ENCODE results near the gene CHPF. TPM values are rescaled to one million over a fixed set of nuclear protein-coding genes. Genes with fewer than 3 reads are reported as not detected.

CHPF gene
- total and polyA plus RNA-seq, 10 of the 15 experiments (the other 5 are each of a cell fraction or from before 2014, with no cell fraction given), result 0.09 to 17.4 (median 8.3) TPM; not detected in 1

- Histone ChIP-seq H3K4me1 (ENCODE audit: control insufficient read depth, insufficient read depth, low read length) (no peaks in the 10 kb centered on the region; the same call in 1 of the 2 replicates), H3K79me2 (ENCODE audit: control insufficient read depth, insufficient read depth, low read length) (no peaks in the 10 kb centered on the region), H3K9me3 (replicated peaks; ENCODE audit: control insufficient read depth, insufficient read depth, low read length) (no peaks in the 10 kb centered on the region; the same call in 2 of the 3 replicates), H3K4me2 (ENCODE audit: control insufficient read depth, insufficient read depth) (peak overlapping the region; percentile 77), H3K4me3 (peak overlapping the region; percentile 57; the same call in 1 of the 2 replicates), H4K20me1 (ENCODE audit: control insufficient read depth, insufficient read depth) (no peaks in the 10 kb centered on the region), H3K27ac (ENCODE audit: control insufficient read depth, insufficient read depth) (no peak overlapping the region), H2AFZ (ENCODE audit: control insufficient read depth, low read depth, low read length) (peak overlapping the region; percentile 75), H3K27me3 (replicated peaks in 1 of 2; ENCODE audit: control insufficient read depth in 2 of 2, insufficient read depth in 2 of 2, low read length in 1 of 2) (peaks cover 3 to 8% of the 10 kb centered on the region in 2 experiments), H3K36me3 (ENCODE audit: control insufficient read depth in 2 of 2, insufficient read depth in 2 of 2, low read length in 1 of 2) (no peaks in the 10 kb centered on the region), H3K9ac (ENCODE audit: control insufficient read depth, insufficient read depth, low read length) (no peak overlapping the region)
- peak; percentile 94 for ATAC-seq
- ChIA-PET CTCF (interaction anchor here (0.9 to 1.9 kb wide), 2 partner anchors 9 to 12 kb away, joined by 3 to 7 read pairs; partner anchors contain the start of gene CHPF), RAD21 (ENCODE audit: unreplicated experiment) (no interaction called here), SMC1A (ENCODE audit: uncharacterized antibody, unreplicated experiment) (no interaction called here), POLR2A (no interaction called here)
- 54% methylated on average over 61 of the region's 99 CpGs for WGBS (ENCODE audit: insufficient coverage, insufficient replicate concordance, low lambda C conversion rate, missing lambda C conversion rate)
- in situ Hi-C loops (cut with MboI), result no loop called here
- no TSS peak for BruUV-seq (replicated peaks)
- peak; percentile 26; the same call in 1 of the 2 replicates for TF ChIP-seq RUNX3 (IDR thresholded peaks at IDR 0.05; ENCODE audit: low read length)
- peak; percentile 63 for TF ChIP-seq SP1 (IDR thresholded peaks at IDR 0.05; ENCODE audit: low read depth, low read length)
- no peak for TF ChIP-seq LARP7 (IDR thresholded peaks at IDR 0.05)
- TF ChIP-seq BHLHE40 (IDR thresholded peaks at IDR 0.05; ENCODE audit: borderline replicate concordance in 1 of 2, low read depth in 2 of 2, low read length in 1 of 2), result peak in 1 of 2 experiments; percentile 54; a peak in 2 of 4 replicates
- FAIRE-seq, result no peak
- intact Hi-C loops (cut with micrococcal nuclease; ENCODE audit: unreplicated experiment), result no loop called here
- no peak for DNase-seq (ENCODE audit: low read depth, low spot score)
These were observed 9.0 kb upstream of the CHPF start for GRCh38 chr2:219552382-219553167.

All from GM12878 (cell line).